Breast epithelium (tissue), 3 donors: Measurements from ENCODE around the gene CTNNA3.

Experiments
- CTCF ChIP-seq, 3 donors: fragments of 450-650 bp; IDR thresholded peaks; one replicate each; pipeline ENCODE4 v1.5.1; 2016 to 2017; ENCODE audit warnings: antibody characterized with exemption in 3 of 3, mild to moderate bottlenecking in 3 of 3, moderate library complexity in 3 of 3
- POLR2A ChIP-seq: fragments of 450-650 bp; IDR thresholded peaks from one replicate; pipeline ENCODE4 v1.6.1; 2016; ENCODE audit warnings: antibody characterized with exemption, mild to moderate bottlenecking, moderate library complexity
- POLR2AphosphoS5 ChIP-seq, 3 donors: sonication (generic); formaldehyde crosslinking; IDR thresholded peaks; one replicate each; pipeline ENCODE4 v1.6.1; 2017; ENCODE audit warnings: antibody characterized with exemption in 3 of 3

GRCh38 chr10:66071907-66072306, 1624.1 kb downstream of the CTNNA3 start:
- TF ChIP-seq POLR2A (no peak), CTCF (IDR thresholded peaks at IDR 0.05) (no peak), POLR2AphosphoS5 (IDR thresholded peaks at IDR 0.05) (no peak)
